Cardiac fibroblast (primary cell): ENCODE results near the gene CA10.
A peak's percentile ranks its signal among the peaks of the same experiment; 100 is the strongest.

Source experiments
- DNase-seq, 2 donors: peaks; one replicate each; pipeline versions ENCODE4 v3.0.0 to v3.0.0-alpha.2; 2010; ENCODE audit warnings: low read depth in 2 of 2
- H3K4me3 ChIP-seq, 2 donors: replicated peaks in 1 of 2; 1 replicate in 1 of 2; 2 replicates in 1 of 2; pipeline ENCODE4 v1.5.1; 2011; ENCODE audit warnings: low read depth in 2 of 2, low read length in 2 of 2, mild to moderate bottlenecking in 2 of 2, moderate library complexity in 1 of 2
- TF ChIP-seq, protein P1 (sequence below): IDR thresholded peaks from one replicate; pipeline ENCODE4 v1.5.1; 2011; ENCODE audit warnings: low read depth, mild to moderate bottlenecking, low read length, inconsistent platforms

CA10 gene

DNA sequence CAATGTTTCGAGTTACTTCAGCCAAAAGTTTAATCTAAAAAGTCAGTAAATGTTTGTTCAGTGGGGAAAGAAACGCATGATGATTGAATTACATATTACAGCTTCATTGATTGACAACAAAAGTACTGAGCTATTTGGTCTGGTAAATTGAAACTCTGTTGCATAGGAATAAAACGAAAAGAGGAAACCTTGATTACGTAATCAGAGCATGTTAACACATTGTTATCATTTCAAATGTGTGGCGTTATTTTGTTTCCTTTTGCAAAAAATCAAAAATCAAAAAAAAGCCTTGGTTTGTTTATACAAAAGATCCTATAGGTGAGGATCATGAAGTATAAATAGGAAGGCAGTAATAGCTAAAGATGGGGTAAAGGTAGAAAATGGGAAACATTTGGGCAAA, 19.5 kb upstream of the CA10 start:
- no peak for DNase-seq
- TF ChIP-seq, protein P1, sequence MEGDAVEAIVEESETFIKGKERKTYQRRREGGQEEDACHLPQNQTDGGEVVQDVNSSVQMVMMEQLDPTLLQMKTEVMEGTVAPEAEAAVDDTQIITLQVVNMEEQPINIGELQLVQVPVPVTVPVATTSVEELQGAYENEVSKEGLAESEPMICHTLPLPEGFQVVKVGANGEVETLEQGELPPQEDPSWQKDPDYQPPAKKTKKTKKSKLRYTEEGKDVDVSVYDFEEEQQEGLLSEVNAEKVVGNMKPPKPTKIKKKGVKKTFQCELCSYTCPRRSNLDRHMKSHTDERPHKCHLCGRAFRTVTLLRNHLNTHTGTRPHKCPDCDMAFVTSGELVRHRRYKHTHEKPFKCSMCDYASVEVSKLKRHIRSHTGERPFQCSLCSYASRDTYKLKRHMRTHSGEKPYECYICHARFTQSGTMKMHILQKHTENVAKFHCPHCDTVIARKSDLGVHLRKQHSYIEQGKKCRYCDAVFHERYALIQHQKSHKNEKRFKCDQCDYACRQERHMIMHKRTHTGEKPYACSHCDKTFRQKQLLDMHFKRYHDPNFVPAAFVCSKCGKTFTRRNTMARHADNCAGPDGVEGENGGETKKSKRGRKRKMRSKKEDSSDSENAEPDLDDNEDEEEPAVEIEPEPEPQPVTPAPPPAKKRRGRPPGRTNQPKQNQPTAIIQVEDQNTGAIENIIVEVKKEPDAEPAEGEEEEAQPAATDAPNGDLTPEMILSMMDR, result no peak
- no peak overlapping the region for H3K4me3 ChIP-seq

DNA sequence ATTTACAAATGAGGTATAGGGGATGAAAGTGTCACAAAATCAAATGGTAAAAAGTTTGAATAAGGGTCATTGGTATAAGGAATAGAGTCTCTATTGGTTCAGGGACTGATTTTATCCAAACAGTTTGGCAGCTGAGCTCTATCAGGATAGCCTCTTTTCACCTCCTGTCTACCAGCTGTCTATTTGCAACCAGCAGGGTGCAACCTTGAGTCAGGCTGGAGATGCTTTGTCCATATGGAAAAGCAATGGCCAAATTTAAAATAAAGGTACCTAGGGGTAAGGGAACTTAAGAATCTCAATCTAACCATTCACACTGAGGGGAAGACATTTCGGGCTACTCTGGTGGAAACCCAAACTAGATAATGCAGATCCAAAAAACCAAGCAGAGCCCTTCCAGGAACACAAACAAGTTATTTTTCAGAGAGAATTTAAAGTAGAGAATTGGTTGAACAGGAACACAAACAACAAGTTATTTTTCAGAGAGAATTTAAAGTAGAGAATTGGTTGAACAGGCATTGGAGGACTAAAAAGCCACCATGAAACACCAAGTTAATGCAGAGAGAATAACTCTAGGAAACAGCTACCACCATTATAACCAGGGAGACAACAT, 12.6 kb upstream of the CA10 start:
- TF ChIP-seq, protein P1, result peak; percentile 34
- DNase-seq, result peak; percentile 5 to 9
- no peak overlapping the region for H3K4me3 ChIP-seq

DNA sequence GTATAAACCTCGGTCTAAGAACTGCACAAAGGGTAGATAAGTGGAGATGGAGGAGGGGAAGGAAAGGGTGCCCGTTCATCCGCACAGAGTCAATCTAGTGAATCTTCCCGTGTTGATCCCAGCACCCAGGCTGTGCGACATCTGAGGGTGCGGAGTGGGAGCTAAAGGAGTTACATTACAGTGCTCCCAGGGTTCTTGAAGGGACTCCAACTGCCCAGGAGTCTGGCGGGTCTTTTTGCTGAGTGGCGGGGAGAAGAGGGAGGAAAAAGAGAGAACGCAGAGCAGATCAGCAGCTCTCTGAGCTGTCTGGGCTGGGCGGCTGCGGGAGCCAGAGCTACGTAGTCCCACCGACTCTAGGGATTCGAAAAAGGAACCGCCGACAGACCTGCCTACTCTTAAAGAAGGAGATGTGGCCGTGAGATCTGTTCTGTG, 1.6 kb upstream of the CA10 start:
- no peak for DNase-seq
- TF ChIP-seq, protein P1, result no peak

DNA sequence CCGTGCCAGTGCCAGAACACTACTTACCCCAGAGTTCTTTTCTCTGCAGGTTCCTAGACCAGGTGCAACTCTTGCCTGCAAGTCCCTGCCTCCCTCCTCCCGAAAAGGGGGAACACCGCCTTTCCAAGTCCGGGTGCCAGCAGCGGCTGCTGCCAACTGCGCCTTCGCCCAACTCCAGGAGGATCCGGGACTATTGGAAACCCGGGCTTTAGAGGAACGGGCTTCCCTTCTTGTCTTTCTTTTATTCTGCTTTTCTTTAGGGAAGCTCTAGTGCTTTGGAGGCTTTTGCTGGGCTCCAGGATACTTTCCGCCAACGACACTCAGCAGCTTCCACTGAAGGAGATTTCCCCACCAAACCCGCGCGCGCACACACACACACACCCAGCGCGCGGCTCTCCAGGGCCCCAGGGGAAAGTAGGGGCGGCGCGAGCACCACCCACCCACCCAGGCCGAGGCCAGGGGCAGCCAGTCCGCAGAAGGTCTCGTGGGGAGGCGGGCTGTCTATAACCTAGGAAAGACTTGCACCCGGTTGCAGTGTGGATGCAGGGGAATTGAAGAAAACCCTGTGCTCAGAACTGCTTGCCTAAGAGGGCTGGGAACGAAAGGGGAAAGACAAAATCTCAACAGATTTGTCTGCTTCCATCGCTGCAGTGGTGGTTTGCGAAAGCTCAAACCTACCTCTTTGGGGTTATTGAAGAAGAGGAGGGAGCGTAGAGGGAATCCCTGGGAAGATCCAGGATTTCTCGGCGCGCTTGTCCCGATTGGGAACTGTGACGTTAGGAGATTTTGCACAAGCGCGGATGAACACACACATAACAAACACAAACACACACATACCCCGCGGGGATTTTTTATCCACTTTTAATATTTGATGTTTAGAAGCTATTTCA, 977 bp upstream of the CA10 start:
- TF ChIP-seq, protein P1, result no peak
- no peak for DNase-seq
- H3K4me3 ChIP-seq, result no peak overlapping the region

More for the DNA sequence above, 1.6 kb upstream of the CA10 start:
- no peak overlapping the region for H3K4me3 ChIP-seq

DNA sequence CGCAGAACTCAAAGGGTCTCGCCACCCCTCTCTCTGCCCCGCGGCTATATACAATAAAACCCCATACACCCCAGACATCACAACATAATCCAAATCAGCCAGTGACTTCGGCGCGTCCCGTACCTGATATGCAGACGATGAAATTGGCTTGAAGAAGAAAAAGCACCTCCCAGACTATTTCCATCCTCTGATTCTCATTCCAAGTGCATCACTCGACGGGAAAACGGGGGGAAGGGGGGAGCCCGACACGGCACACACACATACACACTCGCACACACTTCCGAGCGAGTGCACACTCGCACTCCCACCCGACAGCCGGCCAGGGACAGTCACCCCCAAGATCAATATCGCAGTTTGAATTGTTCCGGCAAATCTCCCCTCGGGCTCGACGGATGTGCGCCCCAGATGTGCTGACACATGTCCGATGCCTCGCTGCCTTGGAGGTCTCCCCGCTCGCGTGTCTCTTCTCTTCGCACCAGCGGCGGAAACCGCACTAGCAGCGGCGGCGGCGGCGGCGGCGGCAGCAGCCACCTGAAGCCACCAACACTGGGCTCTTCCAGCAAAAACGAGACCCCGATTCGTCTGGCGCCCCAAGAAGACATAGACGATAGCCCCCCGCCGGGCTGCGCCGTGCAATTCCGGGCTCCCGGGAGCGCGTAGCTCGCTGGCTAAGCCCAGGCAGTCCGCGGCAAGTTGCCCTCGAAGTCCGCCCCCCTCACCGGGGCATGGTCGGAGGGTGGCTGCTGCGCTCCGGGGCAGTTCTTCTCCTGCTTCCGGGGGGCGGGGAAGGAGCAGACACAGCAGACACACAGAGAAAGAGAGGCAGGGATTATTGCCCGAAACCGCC, 688 bp downstream of the CA10 start:
- no peak overlapping the region for H3K4me3 ChIP-seq
- TF ChIP-seq, protein P1, result no peak
- DNase-seq, result no peak
